H9 (cell line): Measurements from ENCODE around the gene MCF2L. TPM values are rescaled to one million over a fixed set of nuclear protein-coding genes. Genes with fewer than 3 reads are reported as not detected.

ENCODE experiments used
- DNase-seq: peaks from one replicate; pipeline ENCODE4 v3.0.0-alpha.2; 2017
- H2AFZ ChIP-seq: one replicate; pipeline ENCODE4 v1.6.1; 2013; ENCODE audit warnings: mild to moderate bottlenecking, low read length, control low read depth, moderate library complexity
- H2AK5ac ChIP-seq: 2 replicates; pipeline ENCODE4 v1.6.1; 2013; ENCODE audit warnings: low read length, control low read depth, mixed read lengths; ENCODE audit not compliant: insufficient read length
- H2BK120ac ChIP-seq: one replicate; pipeline ENCODE4 v1.6.1; 2013; ENCODE audit warnings: low read depth, mild to moderate bottlenecking, low read length, control low read depth, inconsistent platforms; ENCODE audit not compliant: poor library complexity, severe bottlenecking
- H2BK12ac ChIP-seq: 2 replicates; pipeline ENCODE4 v1.6.1; 2013; ENCODE audit warnings: low read length, control low read depth, mixed read lengths, low read depth; ENCODE audit not compliant: insufficient read length
- H2BK15ac ChIP-seq: 2 replicates; pipeline ENCODE4 v1.6.1; 2013; ENCODE audit warnings: low read depth, low read length, control low read depth
- H2BK20ac ChIP-seq: one replicate; pipeline ENCODE4 v1.6.1; 2013; ENCODE audit warnings: low read depth, mild to moderate bottlenecking, low read length, control low read depth, inconsistent platforms; ENCODE audit not compliant: poor library complexity, severe bottlenecking
- H2BK5ac ChIP-seq: 2 replicates; pipeline ENCODE4 v1.6.1; 2013; ENCODE audit warnings: low read length, control low read depth, mixed read lengths; ENCODE audit not compliant: insufficient read length
- H3K14ac ChIP-seq: 2 replicates; pipeline ENCODE4 v1.6.1; 2013; ENCODE audit warnings: low read length, control low read depth; ENCODE audit not compliant: insufficient read depth
- H3K18ac ChIP-seq: 2 replicates; pipeline ENCODE4 v1.6.1; 2013; ENCODE audit warnings: low read depth, mild to moderate bottlenecking, mixed read lengths, low read length, control low read depth; ENCODE audit not compliant: insufficient read length
- H3K23ac ChIP-seq: 2 replicates; pipeline ENCODE4 v1.6.1; 2013; ENCODE audit warnings: low read length, control low read depth, mixed read lengths, low read depth; ENCODE audit not compliant: insufficient read length
- H3K23me2 ChIP-seq: 2 replicates; pipeline ENCODE4 v1.6.1; 2013; ENCODE audit warnings: low read depth, mild to moderate bottlenecking, mixed read lengths, low read length, control low read depth; ENCODE audit not compliant: insufficient read length, poor library complexity, severe bottlenecking
- H3K27ac ChIP-seq: 2 replicates; pipeline ENCODE4 v1.5.1; 2013; ENCODE audit warnings: low read length, control low read depth, mixed read lengths, low read depth; ENCODE audit not compliant: insufficient read length
- H3K27me3 ChIP-seq: 2 replicates; pipeline ENCODE4 v1.6.1; 2013; ENCODE audit warnings: low read length, control low read depth, inconsistent platforms; ENCODE audit not compliant: insufficient read depth
- H3K4ac ChIP-seq: 2 replicates; pipeline ENCODE4 v1.6.1; 2013; ENCODE audit warnings: low read depth, mild to moderate bottlenecking, control low read depth, inconsistent platforms, low read length, moderate library complexity
- H3K4me1 ChIP-seq: 2 replicates; pipeline ENCODE4 v1.6.1; 2013; ENCODE audit warnings: low read length, control low read depth, inconsistent platforms; ENCODE audit not compliant: insufficient read depth
- H3K4me2 ChIP-seq: 2 replicates; pipeline ENCODE4 v1.6.1; 2013; ENCODE audit warnings: low read length, control low read depth, mixed read lengths; ENCODE audit not compliant: insufficient read length, insufficient read depth
- H3K56ac ChIP-seq: 2 replicates; pipeline ENCODE4 v1.6.1; 2013; ENCODE audit warnings: low read depth, mild to moderate bottlenecking, mixed read lengths, low read length, control low read depth; ENCODE audit not compliant: insufficient read length
- H3K79me1 ChIP-seq: 2 replicates; pipeline ENCODE4 v1.6.1; 2013; ENCODE audit warnings: low read depth, mild to moderate bottlenecking, moderate library complexity, low read length, control low read depth, inconsistent platforms; ENCODE audit not compliant: insufficient read depth, poor library complexity, severe bottlenecking
- H3K79me2 ChIP-seq: 2 replicates; pipeline ENCODE4 v1.6.1; 2013; ENCODE audit warnings: low read length, control low read depth, inconsistent platforms; ENCODE audit not compliant: insufficient read depth
- H3K9ac ChIP-seq: 2 replicates; pipeline ENCODE4 v1.6.1; 2013; ENCODE audit warnings: low read length, control low read depth, mixed read lengths; ENCODE audit not compliant: insufficient read length; ENCODE audit errors: extremely low read depth
- H3K9me3 ChIP-seq: one replicate; pipeline ENCODE4 v1.6.1; 2013; ENCODE audit warnings: low read depth, low read length, inconsistent platforms; ENCODE audit not compliant: control insufficient read depth
- H3T11ph ChIP-seq: one replicate; pipeline ENCODE4 v1.6.1; 2013; ENCODE audit warnings: mild to moderate bottlenecking, low read length, control low read depth, inconsistent platforms
- H4K20me1 ChIP-seq: one replicate; pipeline ENCODE4 v1.6.1; 2013; ENCODE audit not compliant: control insufficient read depth, insufficient read length, insufficient read depth
- H4K5ac ChIP-seq: 2 replicates; pipeline ENCODE4 v1.6.1; 2013; ENCODE audit warnings: low read depth, mild to moderate bottlenecking, mixed read lengths, low read length, control low read depth; ENCODE audit not compliant: insufficient read length
- H4K8ac ChIP-seq: replicated peaks from 2 replicates; pipeline ENCODE4 v1.6.1; 2013; ENCODE audit warnings: low read length, control low read depth, mixed read lengths, low read depth; ENCODE audit not compliant: insufficient read length
- H4K91ac ChIP-seq: 2 replicates; pipeline ENCODE4 v1.6.1; 2013; ENCODE audit warnings: low read depth, mild to moderate bottlenecking, moderate library complexity, mixed read lengths, low read length, control low read depth; ENCODE audit not compliant: insufficient read length
- H3K27ac Mint-ChIP-seq, 3 experiments: 2 replicates in 2 of 3; 3 replicates in 1 of 3; pipeline ENCODE4 v1.8.0; 2020 to 2021; ENCODE audit warnings: mixed read lengths in 3 of 3, mild to moderate bottlenecking in 1 of 3, moderate library complexity in 1 of 3
- H3K27me3 Mint-ChIP-seq: 2 replicates; pipeline ENCODE4 v1.8.0; 2021; ENCODE audit warnings: low read depth, mild to moderate bottlenecking, moderate library complexity, mixed read lengths
- H3K36me3 Mint-ChIP-seq, 3 experiments: 2 replicates in 2 of 3; 3 replicates in 1 of 3; pipeline ENCODE4 v1.8.0; 2020 to 2021; ENCODE audit warnings: low read depth in 3 of 3, mixed read lengths in 3 of 3; ENCODE audit not compliant: insufficient read depth in 1 of 3
- H3K4me1 Mint-ChIP-seq, 2 experiments: 2 replicates each; pipeline ENCODE4 v1.8.0; 2020; ENCODE audit warnings: mixed read lengths in 2 of 2
- H3K4me3 Mint-ChIP-seq, 2 experiments: 2 replicates in 1 of 2; 3 replicates in 1 of 2; pipeline ENCODE4 v1.8.0; 2020 to 2021; ENCODE audit warnings: mild to moderate bottlenecking in 2 of 2, mixed read lengths in 2 of 2, moderate library complexity in 1 of 2
- H3K9me3 Mint-ChIP-seq, 2 experiments: 2 replicates in 1 of 2; 3 replicates in 1 of 2; pipeline ENCODE4 v1.8.0; 2020; ENCODE audit warnings: mild to moderate bottlenecking in 2 of 2, mixed read lengths in 2 of 2, moderate library complexity in 1 of 2
- WGBS: extraction: QIAGEN DNeasy Blood & Tissue Kit; methylation state at CpG from one replicate; pipeline ENCODE4 v1.1.7; 2013; ENCODE audit warnings: missing lambda C conversion rate, low lambda C conversion rate, mixed read lengths; ENCODE audit not compliant: insufficient read length; ENCODE audit errors: extremely low coverage; 5-methylcytosine and 5-hydroxymethylcytosine counted together
- total RNA-seq: library from RNA; stranded (reverse); gene quantifications from 2 replicates; pipeline ENCODE4 v1.2.1, GENCODE V29; 2021
- TF ChIP-seq, protein P1 (sequence below): fragments of 200-600 bp; sonication (generic); conservative IDR thresholded peaks from 3 replicates; pipeline ENCODE4 v1.8.0; 2021; ENCODE audit warnings: antibody characterized with exemption, mild to moderate bottlenecking

The MCF2L gene
- total RNA-seq, 1 experiment from 2014 or later: 18.5 TPM

- Mint-ChIP-seq H3K4me3 (no peak overlapping the region), H3K27ac (no peak overlapping the region; a peak in 1 of 7 replicates), H3K4me1 (peaks cover 17 to 25% of the 10 kb centered on the region in 2 experiments), H3K27me3 (peaks cover 3% of the 10 kb centered on the region), H3K9me3 (peaks cover 7 to 10% of the 10 kb centered on the region in 2 experiments; a peak in 4 of 5 replicates), H3K36me3 (peaks cover 9 to 12% (median 11%) of the 10 kb centered on the region in 3 experiments; a peak in 6 of 7 replicates)
- Histone ChIP-seq H2BK5ac (no peak overlapping the region), H3T11ph (no peak overlapping the region), H4K8ac (no peak overlapping the region), H3K4me2 (no peak overlapping the region), H3K18ac (no peak overlapping the region), H3K27me3 (no peaks in the 10 kb centered on the region), H4K91ac (no peak overlapping the region), H2BK15ac (no peak overlapping the region), H3K14ac (0 out of 2 replicates have a peak overlapping the region, but pooled peaks have one; percentile 13), H3K23me2 (no peaks in the 10 kb centered on the region), H3K9ac (no peak overlapping the region), H2BK120ac (no peak overlapping the region), H3K4ac (no peak overlapping the region), H4K5ac (no peak overlapping the region), H2BK20ac (no peak overlapping the region), H3K4me1 (no peaks in the 10 kb centered on the region; the same call in 1 of the 2 replicates), H4K20me1 (no peaks in the 10 kb centered on the region), H3K9me3 (no peaks in the 10 kb centered on the region), H3K56ac (no peak overlapping the region), H3K79me1 (no peaks in the 10 kb centered on the region), H2BK12ac (no peak overlapping the region), H2AK5ac (no peak overlapping the region), H3K27ac (no peak overlapping the region), H3K79me2 (no peaks in the 10 kb centered on the region), H3K23ac (no peak overlapping the region), H2AFZ (no peak overlapping the region)
- TF ChIP-seq, protein P1, sequence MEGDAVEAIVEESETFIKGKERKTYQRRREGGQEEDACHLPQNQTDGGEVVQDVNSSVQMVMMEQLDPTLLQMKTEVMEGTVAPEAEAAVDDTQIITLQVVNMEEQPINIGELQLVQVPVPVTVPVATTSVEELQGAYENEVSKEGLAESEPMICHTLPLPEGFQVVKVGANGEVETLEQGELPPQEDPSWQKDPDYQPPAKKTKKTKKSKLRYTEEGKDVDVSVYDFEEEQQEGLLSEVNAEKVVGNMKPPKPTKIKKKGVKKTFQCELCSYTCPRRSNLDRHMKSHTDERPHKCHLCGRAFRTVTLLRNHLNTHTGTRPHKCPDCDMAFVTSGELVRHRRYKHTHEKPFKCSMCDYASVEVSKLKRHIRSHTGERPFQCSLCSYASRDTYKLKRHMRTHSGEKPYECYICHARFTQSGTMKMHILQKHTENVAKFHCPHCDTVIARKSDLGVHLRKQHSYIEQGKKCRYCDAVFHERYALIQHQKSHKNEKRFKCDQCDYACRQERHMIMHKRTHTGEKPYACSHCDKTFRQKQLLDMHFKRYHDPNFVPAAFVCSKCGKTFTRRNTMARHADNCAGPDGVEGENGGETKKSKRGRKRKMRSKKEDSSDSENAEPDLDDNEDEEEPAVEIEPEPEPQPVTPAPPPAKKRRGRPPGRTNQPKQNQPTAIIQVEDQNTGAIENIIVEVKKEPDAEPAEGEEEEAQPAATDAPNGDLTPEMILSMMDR: peak; percentile 73
- no CpG with 5 or more reads among the region's 32 CpGs for WGBS
- DNase-seq: peak; percentile 66
Measured at GRCh38 chr13:112931028-112931934, 37.7 kb upstream of the MCF2L start.
